GM19023 (cell line): ENCODE data around the gene TSPAN31.
"Not testable (repeated sequence)": the region's sequence is repeated elsewhere in the genome, so short reads cannot be mapped to it uniquely, and the experiment has no call there.

Experiments
- ATAC-seq: cut with Tn5 transposase; IDR thresholded peaks from one replicate; pipeline ENCODE4 v1.9.1; 2021; ENCODE audit warnings: mild to moderate bottlenecking, moderate library complexity; ENCODE audit not compliant: unreplicated experiment

TSPAN31 gene

GRCh38 chr12:57721846-57722608 lies 22.8 kb upstream of the TSPAN31 start:
- not testable (repeated sequence) for ATAC-seq

- ATAC-seq = no peak
These were observed 21.9 kb upstream of the TSPAN31 start for GRCh38 chr12:57722716-57723629.

GRCh38 chr12:57723630-57723962 lies 21.2 kb upstream of the TSPAN31 start:
- no peak for ATAC-seq

GRCh38 chr12:57724003-57724935 lies 20.6 kb upstream of the TSPAN31 start:
- ATAC-seq = no peak

- no peak for ATAC-seq
These were observed 19.7 kb upstream of the TSPAN31 start for GRCh38 chr12:57724936-57725740.

GRCh38 chr12:57725851-57726150 lies 19.0 kb upstream of the TSPAN31 start:
- ATAC-seq = no peak

GRCh38 chr12:57726151-57726883 lies 18.5 kb upstream of the TSPAN31 start:
- no peak for ATAC-seq

- ATAC-seq = no peak
These were observed 17.7 kb upstream of the TSPAN31 start for GRCh38 chr12:57726884-57727757.

- no peak for ATAC-seq
These were observed 17.0 kb upstream of the TSPAN31 start for GRCh38 chr12:57727758-57728395.

GRCh38 chr12:57729321-57729844 lies 15.5 kb upstream of the TSPAN31 start:
- ATAC-seq = no peak

GRCh38 chr12:57730336-57731067 lies 14.3 kb upstream of the TSPAN31 start:
- ATAC-seq = no peak

GRCh38 chr12:57731411-57732080 lies 13.3 kb upstream of the TSPAN31 start:
- ATAC-seq = no peak

GRCh38 chr12:57732270-57732669 lies 12.6 kb upstream of the TSPAN31 start:
- no peak for ATAC-seq

- ATAC-seq = no peak
These were observed 11.9 kb upstream of the TSPAN31 start for GRCh38 chr12:57732726-57733593.

GRCh38 chr12:57733928-57734327 lies 10.9 kb upstream of the TSPAN31 start:
- no peak for ATAC-seq

- ATAC-seq = no peak
These were observed 10.2 kb upstream of the TSPAN31 start for GRCh38 chr12:57734591-57734990.
